HepG2 (cell line): ENCODE measurements around the gene TBX18. TPM values are rescaled to one million over a fixed set of nuclear protein-coding genes. Genes with fewer than 3 reads are reported as not detected.

Experiments used
- ATAC-seq: fragments of 200-7000 bp; cut with Tn5 transposase; 3 replicates; pipeline ENCODE4 v1.9.1; 2020; ENCODE audit warnings: mild to moderate bottlenecking, moderate library complexity
- BruUV-seq: library from RNA; stranded (reverse); fragments of 400-500 nt; replicated peaks from 2 replicates; lab custom pipeline; 2021; lab: Mats Ljungman, UMichigan
- CTCF ChIA-PET: fragments of 300-600 bp; formaldehyde crosslinking; extraction: SDS; loops from one replicate; lab custom pipeline; 2021; ENCODE audit warnings: low total read pairs, inconsistent platforms, low intra/inter-chr PET ratio; lab: Yijun Ruan, JAX
- POLR2A ChIA-PET: fragments of 350-600 bp; sonication (Branson Sonifier 250); formaldehyde crosslinking; loops from one replicate; lab custom pipeline; 2020; ENCODE audit warnings: antibody characterized with exemption, inconsistent platforms; lab: Yijun Ruan, JAX
- DNase-seq: peaks from one replicate; pipeline ENCODE4 v3.0.0-alpha.2; 2015; ENCODE audit warnings: low spot score
- FAIRE-seq: peaks from 3 replicates; lab custom pipeline; 2011; peaks lifted over from hg19 to GRCh38; lab: Jason Lieb, UNC
- H2AFZ ChIP-seq: one replicate; pipeline ENCODE4 v1.6.1; 2011; ENCODE audit warnings: low read length, inconsistent platforms
- H3K27ac ChIP-seq: fragments of 300-600 bp; 3 replicates; pipeline ENCODE4 v1.8.0; 2011; ENCODE audit warnings: mixed run types, mild to moderate bottlenecking, mixed read lengths, low read length, inconsistent platforms; ENCODE audit not compliant: insufficient read depth; ENCODE audit errors: extremely low read length
- H3K27me3 ChIP-seq, 2 experiments: fragments of 200-600 bp in 1 of 2; 2 replicates in 1 of 2; 3 replicates in 1 of 2; pipeline versions ENCODE4 v1.6.0 to v1.8.0; 2011; ENCODE audit warnings: low read length in 2 of 2, mild to moderate bottlenecking in 2 of 2, moderate library complexity in 2 of 2, inconsistent platforms in 1 of 2; ENCODE audit not compliant: insufficient read depth in 2 of 2, control insufficient read depth in 1 of 2
- H3K36me3 ChIP-seq, 2 experiments: fragments of 200-600 bp in 1 of 2; replicated peaks in 1 of 2; 2 replicates in 1 of 2; 3 replicates in 1 of 2; pipeline versions ENCODE4 v1.5.1 to v1.8.0; 2011; ENCODE audit warnings: low read length in 2 of 2, inconsistent platforms in 1 of 2; ENCODE audit not compliant: insufficient read depth in 2 of 2, control insufficient read depth in 1 of 2
- H3K4me1 ChIP-seq: 2 replicates; pipeline ENCODE4 v1.5.1; 2012; ENCODE audit warnings: low read length, inconsistent platforms; ENCODE audit not compliant: insufficient read depth
- H3K4me2 ChIP-seq: 2 replicates; pipeline ENCODE4 v1.6.0; 2011; ENCODE audit warnings: low read depth, low read length, inconsistent platforms
- H3K4me3 ChIP-seq, 3 experiments: fragments of 200-600 bp in 1 of 3; sonication (generic), shearing (Covaris generic) in 1 of 3; replicated peaks in 1 of 3; 2 replicates each; pipeline ENCODE4 v1.5.1; 2011 to 2016; ENCODE audit warnings: low read length in 3 of 3, inconsistent platforms in 2 of 3, low read depth in 2 of 3, mild to moderate bottlenecking in 2 of 3, control low read depth in 1 of 3, mixed read lengths in 1 of 3; ENCODE audit not compliant: insufficient read depth in 1 of 3
- H3K79me2 ChIP-seq: one replicate; pipeline ENCODE4 v1.6.1; 2011; ENCODE audit warnings: low read length, inconsistent platforms; ENCODE audit not compliant: insufficient read depth
- H3K9ac ChIP-seq: 2 replicates; pipeline ENCODE4 v1.6.0; 2011; ENCODE audit warnings: mild to moderate bottlenecking, low read depth, low read length, inconsistent platforms; ENCODE audit not compliant: insufficient read depth
- H3K9me3 ChIP-seq: 2 replicates; pipeline ENCODE4 v1.5.1; 2012; ENCODE audit warnings: mild to moderate bottlenecking, low read length
- H4K20me1 ChIP-seq: 2 replicates; pipeline ENCODE4 v1.6.0; 2011; ENCODE audit warnings: inconsistent platforms, mild to moderate bottlenecking, low read length, moderate library complexity; ENCODE audit not compliant: insufficient read depth
- ISL2 ChIP-seq: sonication (generic); formaldehyde crosslinking; IDR thresholded peaks from 2 replicates; pipeline ENCODE4 v1.5.0; 2020; ENCODE audit warnings: missing genetic modification reagents
- MED13 ChIP-seq: sonication (generic); formaldehyde crosslinking; IDR thresholded peaks from 2 replicates; pipeline ENCODE4 v1.5.0; 2020; ENCODE audit warnings: missing genetic modification reagents
- MNT ChIP-seq: fragments of 450-650 bp; IDR thresholded peaks from 2 replicates; pipeline ENCODE4 v1.6.1; 2016
- NAIF1 ChIP-seq: sonication (generic); formaldehyde crosslinking; IDR thresholded peaks from 2 replicates; pipeline ENCODE4 v1.5.0; 2020; ENCODE audit warnings: mild to moderate bottlenecking, missing genetic modification reagents, borderline replicate concordance
- NRL ChIP-seq: sonication (generic); formaldehyde crosslinking; IDR thresholded peaks from 2 replicates; pipeline ENCODE4 v1.5.0; 2020; ENCODE audit warnings: missing genetic modification reagents, mild to moderate bottlenecking, moderate library complexity, borderline replicate concordance
- SAFB2 ChIP-seq: sonication (generic); formaldehyde crosslinking; IDR thresholded peaks from 2 replicates; pipeline ENCODE4 v1.5.1; 2020; ENCODE audit warnings: missing genetic modification reagents, low read depth, mild to moderate bottlenecking, borderline replicate concordance
- TAF1 ChIP-seq: sonication (generic); formaldehyde crosslinking; IDR thresholded peaks from 2 replicates; pipeline ENCODE4 v1.4.0; 2020; ENCODE audit warnings: missing genetic modification reagents
- TEAD2 ChIP-seq: sonication (generic); formaldehyde crosslinking; IDR thresholded peaks from 2 replicates; pipeline ENCODE4 v1.9.0; 2021; ENCODE audit warnings: missing genetic modification reagents
- ZC3H13 ChIP-seq: sonication (generic); formaldehyde crosslinking; IDR thresholded peaks from 2 replicates; pipeline ENCODE4 v1.8.1; 2023; ENCODE audit warnings: mild to moderate bottlenecking, missing genetic modification reagents, moderate library complexity
- ZFP36L1 ChIP-seq: sonication (generic); formaldehyde crosslinking; IDR thresholded peaks from 2 replicates; pipeline ENCODE4 v1.8.0; 2022; ENCODE audit warnings: mild to moderate bottlenecking, missing genetic modification reagents, moderate library complexity
- ZNF280D ChIP-seq: sonication (generic); formaldehyde crosslinking; IDR thresholded peaks from 2 replicates; pipeline ENCODE4 v1.5.1; 2020; ENCODE audit warnings: mild to moderate bottlenecking, missing genetic modification reagents
- ZNF33B ChIP-seq: sonication (generic); formaldehyde crosslinking; IDR thresholded peaks from 2 replicates; pipeline ENCODE4 v1.5.1; 2020; ENCODE audit warnings: mild to moderate bottlenecking, missing genetic modification reagents
- ZNF563 ChIP-seq: sonication (generic); formaldehyde crosslinking; IDR thresholded peaks from 2 replicates; pipeline ENCODE4 v1.8.0; 2022; ENCODE audit warnings: mild to moderate bottlenecking, moderate library complexity, missing genetic modification reagents
- WGBS: methylation state at CpG from one replicate; pipeline ENCODE4 v1.1.6; 2017; ENCODE audit warnings: low lambda C conversion rate; 5-methylcytosine and 5-hydroxymethylcytosine counted together
- in situ Hi-C: cut with HindIII; loops from 2 replicates; pipeline ENCODE4 v1.10.0; 2017; ENCODE audit warnings: low pct_unique_long_range_greater_than_20kb; ENCODE audit not compliant: extremely low pct_ligation_motif_present
- intact Hi-C: fragments of 100-400 bp; cut with micrococcal nuclease; formaldehyde crosslinking; loops from one replicate; pipeline ENCODE4 v1.10.0; 2022; ENCODE audit not compliant: unreplicated experiment
- polyA plus RNA-seq, 8 experiments: library from polyadenylated mRNA; depleted of rRNA in 3 of 8; stranded (reverse) in 7 of 8; unstranded in 1 of 8; fragments of >200 nt; fragmentation: Illumina TruSeq in 4 of 8; extraction: Trizol in 4 of 8; gene quantifications; 2 replicates each; pipeline versions ENCODE4 v1.2.1 to v1.2.3, GENCODE V29; 2011 to 2016; ENCODE audit warnings: low read depth in 4 of 8, missing spikeins in 1 of 8, mixed read lengths in 1 of 8; ENCODE audit not compliant: insufficient read depth in 1 of 8
- total RNA-seq, 5 experiments: library from RNA; depleted of rRNA; stranded (reverse); fragments of >200 nt; fragmentation: Illumina TruSeq; extraction: Trizol; gene quantifications; 2 replicates each; pipeline ENCODE4 v1.2.3, GENCODE V29; 2016; ENCODE audit warnings: low read depth in 1 of 5

Gene TBX18
- total and polyA plus RNA-seq, 2 of the 13 experiments (the other 11 are each of a cell fraction or from before 2014, with no cell fraction given): not detected

GRCh38 chr6:84809455-84809854, 45.1 kb upstream of the TBX18 start:
- no peak overlapping the region for H3K4me2 ChIP-seq
- H3K27me3 ChIP-seq: no peaks in the 10 kb centered on the region
- H4K20me1 ChIP-seq: no peaks in the 10 kb centered on the region
- H3K9ac ChIP-seq: no peak overlapping the region
- CTCF ChIA-PET: no interaction called here
- no peak for TF ChIP-seq ZFP36L1
- TF ChIP-seq MED13 (CRISPR knock-in tag): no peak
- TF ChIP-seq NAIF1 (CRISPR knock-in tag): no peak
- TF ChIP-seq SAFB2 (CRISPR knock-in tag): no peak
- TF ChIP-seq ISL2 (CRISPR knock-in tag): no peak
- no peak for TF ChIP-seq ZC3H13 (CRISPR knock-in tag)
- no peak for ATAC-seq
- BruUV-seq: no TSS peak
- no peaks in the 10 kb centered on the region for H3K36me3 ChIP-seq
- H3K79me2 ChIP-seq: no peaks in the 10 kb centered on the region
- in situ Hi-C loops (no loop called here), intact Hi-C loops (no loop called here)
- POLR2A ChIA-PET: no interaction called here
- no peak overlapping the region for H3K27ac ChIP-seq
- H3K9me3 ChIP-seq: no peaks in the 10 kb centered on the region
- H3K4me3 ChIP-seq: no peak overlapping the region
- DNase-seq: no peak
- WGBS: 0% methylated on average over 4 of the region's 4 CpGs
- H3K4me1 ChIP-seq: no peaks in the 10 kb centered on the region
- no peak for FAIRE-seq
- H2AFZ ChIP-seq: no peak overlapping the region

- ATAC-seq (no peak), FAIRE-seq (no peak), DNase-seq (no peak)
- no peaks in the 10 kb centered on the region for H3K9me3 ChIP-seq
- in situ Hi-C loops (no loop called here), intact Hi-C loops (no loop called here)
- no peak for TF ChIP-seq TAF1 (CRISPR knock-in tag)
- no peak for TF ChIP-seq NRL (CRISPR knock-in tag)
- no peak for TF ChIP-seq ZNF280D (CRISPR knock-in tag)
- TF ChIP-seq ZNF33B (CRISPR knock-in tag): no peak
- TF ChIP-seq ZNF563: no peak
- no peak for TF ChIP-seq TEAD2
- TF ChIP-seq MNT: no peak
- CTCF ChIA-PET: no interaction called here
- no peaks in the 10 kb centered on the region for H4K20me1 ChIP-seq
- WGBS: 32% methylated on average over 6 of the region's 6 CpGs
- no peaks in the 10 kb centered on the region for H3K4me1 ChIP-seq
- H3K4me2 ChIP-seq: no peak overlapping the region
- no peak overlapping the region for H3K4me3 ChIP-seq
- POLR2A ChIA-PET: no interaction called here
- no peaks in the 10 kb centered on the region for H3K27me3 ChIP-seq
- no peak overlapping the region for H3K9ac ChIP-seq
- no peak overlapping the region for H2AFZ ChIP-seq
- no peaks in the 10 kb centered on the region for H3K79me2 ChIP-seq
- no peaks in the 10 kb centered on the region for H3K36me3 ChIP-seq
- BruUV-seq: no TSS peak
- H3K27ac ChIP-seq: no peak overlapping the region
These were observed 44.2 kb upstream of the TBX18 start for GRCh38 chr6:84808491-84809061.
